IPS-11a (cell line): ENCODE measurements around the gene REC8.
"Not testable (repeated sequence)": the region's sequence is repeated elsewhere in the genome, so short reads cannot be mapped to it uniquely, and the experiment has no call there.

ENCODE experiments used
- H3K4me3 ChIP-seq: one replicate; pipeline ENCODE4 v1.5.1; 2013; ENCODE audit warnings: low read depth, low read length, control low read depth

REC8 gene

DNA sequence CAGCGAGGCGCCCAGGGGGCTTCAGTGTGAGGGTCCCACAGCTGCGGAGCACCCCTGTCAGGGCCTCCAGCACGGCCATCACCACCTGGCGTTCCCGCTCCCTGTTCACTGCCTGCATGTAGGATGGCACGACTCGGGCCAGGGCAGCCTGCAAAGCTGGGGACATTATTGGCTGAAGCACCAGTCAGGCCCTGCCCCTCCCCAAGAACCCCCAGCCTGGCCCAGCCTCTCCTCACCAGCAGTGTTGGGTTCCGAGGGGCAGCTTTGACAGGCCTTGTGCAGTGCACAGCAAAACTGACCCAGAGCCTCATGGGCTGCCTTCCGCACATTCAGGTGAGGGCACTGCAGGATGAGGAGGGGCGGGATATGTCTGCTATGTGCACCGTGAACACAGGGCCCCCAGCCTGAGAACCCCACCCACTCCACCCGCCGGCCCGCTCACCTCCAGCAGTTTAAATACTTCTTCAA, 11.2 kb downstream of the REC8 start:
- H3K4me3 ChIP-seq = no peak overlapping the region

DNA sequence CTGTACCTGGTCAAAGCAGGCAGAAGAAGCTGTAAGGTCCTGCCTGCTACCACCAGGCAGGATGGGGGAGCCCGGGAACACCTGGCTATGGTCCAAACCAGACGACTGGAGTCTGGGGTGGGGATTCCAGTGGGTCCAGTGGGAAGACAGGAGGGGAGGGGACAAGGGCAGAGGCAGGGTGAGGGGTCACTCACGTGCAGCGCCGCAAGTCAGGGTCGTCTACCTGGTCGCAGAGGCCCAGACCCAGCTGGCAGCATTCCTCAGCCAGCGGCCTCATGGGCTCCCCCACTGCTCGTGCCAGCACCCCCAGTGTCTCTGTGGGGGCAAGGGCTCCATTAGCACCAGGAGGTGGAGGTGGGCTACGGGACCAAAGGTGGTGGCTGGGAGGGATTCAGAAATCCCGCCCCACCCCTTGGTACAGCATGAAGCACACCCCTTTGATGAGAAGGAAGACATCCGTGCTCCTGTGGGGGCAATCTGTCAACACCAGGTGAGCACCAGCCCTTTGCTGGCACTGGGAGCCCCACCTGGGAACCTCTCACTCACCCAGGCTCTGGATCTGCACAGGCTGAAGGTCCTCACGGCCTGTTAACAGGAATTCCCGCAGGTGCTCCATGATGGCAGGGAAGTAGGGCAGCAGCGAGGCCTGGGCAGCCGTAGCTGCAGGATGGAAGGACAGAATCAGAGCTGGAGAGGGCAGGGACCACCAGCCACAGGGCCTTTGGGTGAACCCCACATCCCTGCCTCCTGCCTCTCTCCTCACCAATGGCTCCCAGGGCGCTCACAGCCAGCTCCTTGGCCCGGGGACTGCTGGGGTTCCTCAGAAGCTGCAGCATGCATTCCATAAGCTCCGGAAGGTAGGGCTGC, 12.5 kb downstream of the REC8 start:
- no peak overlapping the region for H3K4me3 ChIP-seq

DNA sequence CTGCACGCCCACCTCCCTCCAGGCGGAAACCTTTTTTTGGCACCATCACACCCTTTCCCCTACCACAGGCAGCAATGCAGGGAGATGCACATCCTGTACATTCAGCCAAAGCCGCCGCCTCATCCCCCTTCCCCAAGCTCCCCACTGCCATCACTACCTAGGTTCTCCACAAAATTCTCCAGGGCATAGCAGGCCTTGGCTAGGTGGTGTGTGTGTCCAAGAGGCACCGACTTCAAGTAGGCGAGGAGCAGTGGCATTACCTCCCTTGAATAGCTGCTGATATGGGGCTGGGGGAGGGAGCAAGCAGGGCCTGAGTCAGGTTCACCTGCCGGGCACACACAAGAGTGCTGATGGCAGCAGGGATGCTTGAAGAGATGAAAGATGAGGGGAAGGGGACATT, 13.1 kb downstream of the REC8 start:
- H3K4me3 ChIP-seq = no peak overlapping the region

DNA sequence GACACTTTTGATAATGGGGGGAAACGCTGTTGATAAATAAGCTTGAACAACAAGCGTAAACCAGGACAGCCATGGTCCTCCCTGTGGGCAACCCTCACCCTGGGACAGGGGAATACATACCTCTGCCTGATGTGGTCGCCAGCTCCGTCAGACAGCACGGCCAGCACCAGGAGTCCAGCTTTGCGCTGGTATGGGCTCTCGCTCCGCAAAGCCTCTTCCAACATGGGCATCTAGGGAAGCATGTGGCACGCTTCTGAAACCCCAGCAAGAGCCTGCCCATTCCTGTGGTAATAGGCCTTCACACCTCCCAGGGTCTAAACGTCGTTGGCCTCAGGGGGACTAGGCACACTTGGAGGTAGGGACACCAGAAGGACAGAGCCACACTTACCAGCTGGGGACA, 13.9 kb downstream of the REC8 start:
- no peak overlapping the region for H3K4me3 ChIP-seq

DNA sequence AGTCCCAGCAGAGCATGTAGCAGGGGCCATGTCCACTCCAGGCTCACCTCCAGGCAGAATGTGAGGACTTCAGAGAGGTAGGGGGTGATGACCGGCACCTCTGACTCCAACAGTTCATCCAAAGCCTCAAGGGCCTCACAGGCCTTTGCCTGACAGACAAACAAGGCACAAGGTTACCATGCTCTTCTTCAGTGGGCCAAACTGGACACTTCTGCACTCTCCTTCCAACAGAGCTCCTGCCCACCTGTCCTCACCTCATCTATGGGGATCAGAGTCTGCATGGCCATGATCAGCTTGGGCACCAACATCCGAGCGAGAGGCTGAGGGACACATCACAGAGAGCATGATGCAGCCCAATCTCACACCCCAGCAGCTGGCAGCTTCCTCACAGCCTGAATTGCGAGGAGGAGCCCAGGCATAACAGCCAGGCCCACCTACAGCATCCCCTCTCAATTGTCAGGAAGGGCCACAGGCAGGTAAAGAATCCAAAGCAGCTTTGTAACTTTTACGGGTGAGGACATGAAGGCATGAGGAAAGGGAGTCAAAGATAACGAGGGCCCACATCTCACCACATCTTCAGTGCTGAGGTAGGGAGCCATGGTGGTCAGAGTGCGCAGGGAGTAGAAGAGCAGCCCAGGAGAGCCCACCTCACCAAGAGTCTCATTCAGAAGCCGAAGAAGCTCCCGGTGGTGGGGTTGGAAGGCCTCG, 15.1 kb downstream of the REC8 start:
- H3K4me3 ChIP-seq = no peak overlapping the region

DNA sequence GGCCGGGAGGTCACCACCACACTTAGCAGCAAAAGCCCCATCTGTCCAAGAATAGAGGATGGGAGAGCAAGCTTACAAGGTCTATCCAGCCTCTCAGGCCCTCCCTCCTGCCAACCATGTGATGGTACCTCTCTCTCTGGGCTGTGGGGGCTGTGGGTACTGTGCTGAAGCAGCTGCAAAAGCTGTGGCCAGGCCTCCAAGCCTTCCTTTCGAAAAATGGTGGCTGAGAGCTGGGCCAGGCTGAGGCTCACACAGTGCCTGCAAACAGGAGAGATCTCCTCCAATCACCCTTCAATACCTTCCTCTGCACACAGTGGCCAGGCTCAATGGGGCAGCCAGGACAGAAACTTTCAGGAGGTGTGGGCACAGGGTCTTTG, 15.6 kb downstream of the REC8 start:
- H3K4me3 ChIP-seq = no peak overlapping the region

DNA sequence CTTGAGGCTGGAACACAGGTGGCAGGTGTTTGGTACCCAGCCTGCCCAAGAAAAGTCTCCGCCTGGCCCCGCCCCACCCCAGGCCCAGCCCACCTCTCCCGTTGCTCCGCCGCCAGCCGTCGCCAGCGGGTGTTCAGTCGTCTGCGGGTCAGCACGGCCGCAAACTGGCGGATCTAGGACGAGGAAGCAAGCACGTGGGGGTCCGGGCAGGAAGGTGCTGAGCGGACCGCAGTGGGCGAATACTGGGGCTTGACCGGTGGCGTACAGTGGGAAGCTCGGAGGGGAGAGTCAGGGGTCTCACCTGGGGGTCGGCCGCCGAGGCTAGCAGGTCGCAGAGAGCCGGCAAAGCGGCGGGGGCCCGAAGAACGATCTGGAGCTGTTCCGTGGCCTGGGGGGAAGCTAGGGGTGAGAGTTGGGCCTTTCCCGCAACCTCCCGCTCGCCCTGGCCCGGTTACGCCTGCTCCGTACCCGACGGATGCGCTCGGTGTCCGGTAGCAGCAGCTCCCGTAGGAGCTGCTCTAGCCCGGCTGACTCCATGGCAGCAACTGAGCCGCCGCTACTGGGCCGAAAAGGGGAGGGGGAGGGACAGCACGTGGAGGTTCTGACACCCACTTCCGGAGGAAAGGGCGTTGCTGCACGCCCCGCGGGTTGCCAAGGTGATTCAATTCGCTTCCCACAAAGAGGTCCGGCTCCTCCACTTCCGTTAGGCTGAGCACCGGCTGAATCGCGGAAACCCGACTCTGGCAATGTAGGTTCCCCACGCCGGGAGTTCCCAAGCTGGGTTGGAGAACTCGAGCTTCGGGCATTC, 16.6 kb downstream of the REC8 start, which contains the start of gene IPO4:
TSS of gene IPO4 (minus strand) at position 566 of the 808 bp plus-strand sequence. CDS start at position 537, 29 bp downstream.
- H3K4me3 ChIP-seq = peak within 1 kb of the TSS; percentile 69

DNA sequence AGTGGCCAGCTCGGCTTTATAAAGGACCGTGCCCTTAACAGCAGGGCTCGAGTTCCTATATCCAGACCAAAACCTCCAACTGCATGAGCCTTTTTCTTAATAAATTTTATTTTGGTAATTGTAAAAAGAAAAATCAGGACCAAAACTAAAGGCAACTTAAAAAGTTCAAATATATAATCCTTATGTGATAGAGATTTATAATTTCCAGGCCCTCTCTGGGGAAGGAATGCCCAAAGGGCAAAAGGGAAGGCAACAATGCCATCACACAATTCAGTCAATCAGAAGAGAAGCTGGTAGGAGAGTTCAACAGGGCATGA, 17.1 kb downstream of the REC8 start:
- H3K4me3 ChIP-seq = peak overlapping the region; percentile 21

DNA sequence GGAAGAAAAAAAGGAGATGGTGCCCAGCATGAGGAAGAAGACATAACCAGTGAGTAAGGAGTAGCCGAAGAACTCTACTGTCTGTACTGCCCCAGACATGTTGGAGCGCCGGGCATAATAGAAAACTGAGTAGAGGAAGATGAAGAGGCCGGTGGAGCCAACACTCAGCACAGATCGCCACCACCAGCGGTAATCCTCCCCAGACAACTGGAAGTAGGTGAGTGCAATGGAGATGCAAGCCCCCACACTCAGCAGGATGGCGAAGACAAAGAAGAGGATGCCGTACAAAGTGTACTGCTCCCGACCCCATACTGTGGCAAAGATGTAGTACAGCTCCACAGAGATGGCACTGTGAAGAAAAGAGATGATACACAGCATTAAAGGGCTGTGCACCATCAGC, 17.6 kb downstream of the REC8 start:
- H3K4me3 ChIP-seq = no peak overlapping the region

DNA sequence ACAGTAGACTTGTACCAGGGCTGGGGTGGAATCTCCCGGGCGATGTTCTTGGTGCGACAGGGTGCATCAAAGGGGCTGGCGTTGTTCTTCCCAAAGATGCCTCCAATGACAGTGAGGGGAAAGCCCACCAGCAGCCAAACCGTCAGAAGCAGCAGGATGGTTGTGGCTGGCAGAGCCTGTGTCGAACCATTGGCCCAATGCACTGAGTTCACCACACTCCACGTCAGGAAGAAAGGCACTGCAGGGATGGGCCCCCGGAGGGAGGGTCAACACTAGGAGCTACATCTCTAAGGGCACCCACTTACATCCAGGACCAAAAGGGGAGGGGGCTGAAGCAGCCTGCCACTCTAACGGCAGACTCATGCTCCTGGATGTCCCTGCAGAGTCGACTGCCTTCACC, 18.5 kb downstream of the REC8 start:
- H3K4me3 ChIP-seq = no peak overlapping the region

DNA sequence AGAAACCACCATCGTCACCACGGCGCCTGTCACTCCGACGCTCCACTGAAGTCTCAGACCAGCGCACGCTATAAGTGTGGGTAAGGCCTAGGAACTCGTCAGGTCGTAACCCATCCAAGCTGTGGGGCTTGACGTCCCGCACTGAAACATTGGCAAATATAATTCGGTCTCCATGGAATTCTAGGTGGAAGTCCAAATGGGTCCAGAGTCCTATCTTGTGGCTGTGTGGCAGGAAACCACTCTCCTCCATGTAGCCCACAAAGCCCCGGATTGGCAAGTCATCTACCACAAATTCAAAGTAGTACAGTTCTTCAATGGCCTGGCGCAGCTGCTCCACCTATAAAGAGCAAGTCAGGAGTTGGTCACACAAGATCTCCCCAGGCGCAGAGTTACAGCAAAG, 21.1 kb downstream of the REC8 start:
- no peak overlapping the region for H3K4me3 ChIP-seq

DNA sequence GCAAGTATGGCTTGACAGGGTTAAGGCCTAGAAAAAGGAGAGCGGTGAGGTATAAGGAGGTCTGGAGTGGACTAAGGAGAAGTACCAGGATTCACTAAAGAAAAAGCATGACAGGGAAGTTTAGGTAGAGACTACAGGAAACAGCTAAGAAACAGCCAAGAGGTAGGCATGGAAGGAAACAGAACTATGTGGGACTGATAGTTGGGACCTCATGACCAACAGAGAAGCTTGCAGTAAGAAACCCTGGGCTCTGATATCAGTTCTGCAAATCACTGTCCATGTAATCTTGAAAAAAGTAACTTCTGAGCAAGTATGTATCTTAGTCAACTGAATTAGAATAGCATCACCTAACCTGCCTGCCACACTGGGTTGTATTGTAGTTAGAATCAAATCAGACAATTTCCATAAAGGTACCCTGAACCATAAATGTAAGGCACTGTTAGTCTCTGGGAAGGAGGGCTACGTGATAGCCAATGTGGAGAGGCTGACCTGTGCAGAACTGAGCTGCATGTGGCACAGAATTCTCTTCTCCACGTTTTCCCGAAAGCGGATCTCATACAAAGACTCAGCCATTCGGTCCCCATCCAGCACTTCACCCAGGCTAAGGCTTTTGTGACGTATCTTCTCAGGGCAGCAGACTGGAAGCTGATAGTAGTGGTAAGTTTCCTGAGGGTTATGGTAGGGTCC, 22.4 kb downstream of the REC8 start:
- H3K4me3 ChIP-seq = peak overlapping the region; percentile 82

DNA sequence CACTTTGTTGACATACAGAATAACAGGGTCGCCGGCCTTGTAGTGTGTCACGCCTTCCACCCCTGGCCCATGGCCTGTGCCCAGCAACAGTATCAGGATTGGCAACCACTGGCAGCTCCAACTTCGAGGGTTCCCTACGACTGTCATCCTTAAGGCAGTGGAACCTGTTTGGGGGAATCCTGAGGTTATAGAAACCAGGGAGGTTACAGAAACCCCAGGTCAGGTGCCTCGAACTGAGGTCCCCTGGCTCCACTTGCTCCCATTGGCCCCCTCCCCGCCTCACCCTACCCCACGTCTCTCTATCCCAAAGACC, 22.9 kb downstream of the REC8 start:
- H3K4me3 ChIP-seq = peak overlapping the region; percentile 82

DNA sequence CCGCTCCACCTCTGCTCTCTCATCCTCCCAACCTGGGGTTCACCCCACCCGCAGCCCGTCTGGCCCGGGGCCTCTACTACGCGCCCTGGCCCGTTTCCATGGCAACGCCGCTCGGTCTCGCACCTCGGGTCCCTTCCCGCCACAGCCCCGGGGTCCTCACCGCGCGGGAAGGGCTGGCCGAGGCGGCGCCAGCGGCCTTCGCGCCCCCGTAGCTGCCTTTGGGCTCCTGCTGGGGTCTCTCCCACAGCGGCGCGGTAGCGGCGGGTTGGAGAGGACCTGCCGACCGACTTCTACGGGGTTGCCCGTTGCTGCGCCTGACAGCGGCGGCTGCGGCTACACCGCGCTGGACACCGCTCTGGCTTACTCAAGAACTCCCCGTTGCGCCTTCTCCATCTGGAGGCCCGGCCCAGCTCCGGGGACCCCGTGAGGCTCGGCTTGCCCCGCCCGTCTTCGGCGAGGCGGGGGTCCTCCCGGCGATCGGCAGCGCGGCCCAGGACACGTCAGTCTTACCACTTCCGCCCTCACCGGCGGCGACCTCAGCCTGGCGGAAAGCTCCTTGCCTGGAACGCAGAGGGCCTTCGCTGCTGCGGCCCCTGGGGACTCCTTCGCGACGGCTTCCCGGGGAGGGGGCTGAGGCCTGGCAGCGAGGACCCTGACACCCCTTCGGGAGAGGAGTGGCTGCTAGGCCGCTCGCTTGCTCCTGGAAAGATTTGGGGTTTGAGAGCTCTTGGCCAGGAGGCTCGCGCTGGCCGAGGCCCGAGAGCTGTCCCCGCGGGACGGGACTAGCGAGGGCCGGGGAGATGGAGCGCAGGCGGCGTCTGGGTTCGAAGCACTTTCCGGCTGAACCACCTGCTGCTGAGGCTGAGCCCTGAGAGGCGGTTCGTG, 23.5 kb downstream of the REC8 start, which contains the start of gene TM9SF1:
TSS of gene TM9SF1 (minus strand) at position 256 of the 885 bp plus-strand sequence. CDS start 422 bp downstream, outside the sequence.
- H3K4me3 ChIP-seq = peak within 1 kb of the TSS; percentile 82

DNA sequence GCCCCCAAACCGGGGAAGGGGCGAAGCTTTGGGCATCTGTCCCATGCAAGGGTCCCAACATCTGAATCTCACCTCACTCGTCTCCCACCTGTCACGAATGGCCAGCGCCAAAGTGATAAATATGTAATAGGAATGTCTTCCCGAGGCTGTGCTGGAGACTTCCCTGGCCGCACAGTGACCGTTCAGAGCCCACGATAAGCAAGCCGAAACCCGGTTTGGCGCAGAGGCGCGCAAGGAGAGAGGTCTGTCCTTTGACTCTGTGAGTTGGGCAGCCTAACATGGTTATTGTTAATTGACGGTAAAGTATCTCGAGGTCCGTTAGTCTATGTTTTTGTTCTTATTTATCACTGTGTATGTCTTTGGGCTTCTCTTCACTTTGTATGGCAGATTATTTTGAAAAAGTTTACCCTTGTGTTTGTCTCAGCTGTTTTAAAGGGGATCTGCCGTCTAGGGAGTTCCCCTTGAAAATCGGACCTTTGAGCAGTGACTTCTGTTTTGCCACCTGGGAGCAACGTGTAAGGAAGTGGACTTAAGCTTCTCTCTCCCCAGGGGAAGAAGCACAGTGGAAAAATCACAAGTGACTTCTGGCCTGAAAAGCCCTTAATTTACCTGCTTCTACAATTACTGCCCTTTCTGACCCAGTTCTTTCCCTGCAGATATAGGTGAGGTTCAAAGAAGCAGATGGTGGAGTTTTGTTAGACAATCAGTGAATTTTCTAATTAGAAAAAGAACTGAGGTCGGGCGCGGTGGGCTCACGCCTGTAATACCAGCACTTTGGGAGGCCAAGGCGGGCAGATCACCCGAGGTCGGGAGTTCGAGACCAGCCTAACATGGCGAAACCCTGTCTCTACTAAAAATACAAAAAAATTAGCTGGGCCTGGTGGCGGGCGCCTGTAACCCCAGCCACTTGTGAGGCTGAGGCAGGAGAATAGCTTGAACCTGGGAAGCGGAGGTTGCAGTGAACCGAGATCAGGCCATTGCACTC, 24.5 kb downstream of the REC8 start:
- H3K4me3 ChIP-seq = peak overlapping the region; percentile 82

DNA sequence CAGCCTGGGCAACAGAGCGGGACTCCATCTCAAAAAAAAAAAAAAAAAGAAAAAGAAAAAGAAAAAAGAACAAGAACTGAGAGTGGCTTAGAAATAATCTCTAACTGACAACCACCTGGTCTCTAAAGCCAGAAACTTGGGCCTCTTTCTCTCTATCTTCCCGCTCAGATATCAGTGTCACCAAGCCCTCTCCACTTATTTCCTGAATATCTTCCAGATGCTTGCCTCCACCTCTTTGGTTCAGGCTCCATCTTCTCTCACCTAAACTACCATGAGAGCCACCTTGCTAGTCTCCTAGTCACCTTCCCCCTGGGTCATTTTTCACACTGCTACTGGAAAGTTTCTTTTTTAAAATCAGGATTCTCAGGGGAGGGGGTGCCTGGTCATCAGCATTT, 25.2 kb downstream of the REC8 start:
- no peak overlapping the region for H3K4me3 ChIP-seq

DNA sequence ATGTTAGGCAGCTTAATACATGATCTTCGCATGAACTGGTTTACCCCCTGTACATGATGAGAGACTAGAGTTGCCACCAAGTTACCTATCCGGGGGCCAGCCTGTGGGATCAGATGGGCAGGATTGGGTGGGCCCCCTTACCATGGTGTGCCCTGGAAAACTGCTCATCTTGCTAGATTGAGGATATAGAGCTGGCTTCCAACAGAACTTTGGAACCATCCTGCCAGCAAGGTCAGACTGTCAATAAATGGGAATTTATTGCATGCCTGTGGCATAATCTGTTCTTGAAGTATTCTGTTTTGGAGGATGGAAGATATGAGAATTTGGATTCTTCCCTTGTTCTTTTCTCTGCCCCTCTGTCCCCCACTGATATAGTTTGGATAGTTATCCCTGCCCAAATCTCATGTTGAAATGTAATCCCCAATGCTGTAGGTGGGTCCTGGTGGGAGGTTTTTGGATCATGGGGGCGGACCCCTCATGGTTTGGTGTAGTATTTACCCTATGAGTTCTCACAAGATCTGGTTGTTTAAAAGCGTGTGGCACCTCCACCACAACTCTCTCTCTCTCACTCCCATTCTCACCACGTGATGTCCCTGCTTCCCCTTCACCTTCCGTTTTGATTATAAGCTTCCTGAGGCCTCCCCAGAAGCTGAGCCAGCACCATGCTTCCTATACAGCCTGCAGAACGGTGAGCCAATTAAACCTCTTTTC, 27.1 kb downstream of the REC8 start:
- no peak overlapping the region for H3K4me3 ChIP-seq

DNA sequence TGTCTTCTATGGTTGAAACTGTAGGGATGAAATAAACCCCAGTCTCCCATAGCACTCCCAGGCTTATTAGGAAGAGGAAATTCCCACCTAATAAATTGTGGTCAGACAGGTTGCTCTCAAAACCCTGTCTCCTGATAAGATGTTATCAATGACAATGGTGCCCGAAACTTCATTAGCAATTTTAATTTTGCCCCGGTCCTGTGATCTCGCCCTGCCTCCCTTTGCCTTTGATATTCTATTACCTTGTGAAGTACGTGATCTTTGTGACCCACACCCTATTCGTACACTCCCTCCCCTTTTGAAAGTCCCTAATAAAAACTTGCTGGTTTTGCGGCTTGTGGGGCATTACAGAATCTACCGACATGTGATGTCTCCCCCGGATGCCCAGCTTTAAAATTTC, 30.7 kb downstream of the REC8 start:
- not testable (repeated sequence) for H3K4me3 ChIP-seq
